ENCODE results near the gene PLOD3.

PLOD3 gene

DNA sequence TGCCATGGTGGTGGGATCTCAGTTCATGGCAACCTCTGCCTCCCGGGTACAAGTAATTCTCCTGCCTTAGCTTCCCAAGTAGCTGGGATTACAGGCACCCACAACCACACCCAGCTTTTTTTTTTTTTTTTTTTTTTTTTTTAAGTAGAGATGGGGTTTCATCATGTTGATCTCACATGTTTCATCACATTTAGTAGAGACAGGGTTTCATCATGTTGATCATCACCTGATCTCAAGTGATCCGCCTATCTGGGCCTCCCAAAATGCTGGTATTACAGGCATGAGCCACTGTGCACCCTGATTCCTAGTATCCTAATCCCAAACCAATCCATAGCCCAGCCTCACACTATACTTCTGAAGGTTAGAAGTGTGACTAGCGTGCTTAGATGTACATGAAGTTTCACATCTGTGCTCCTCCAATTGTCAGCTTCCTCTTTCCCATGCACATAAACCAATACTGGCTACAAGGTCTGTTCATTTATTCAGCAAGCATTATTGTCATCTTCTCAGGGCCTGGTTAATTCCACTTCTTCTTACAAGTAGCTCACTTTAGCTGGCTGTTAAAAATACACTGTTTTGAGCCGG, 30.4 kb downstream of the PLOD3 start:
- Histone ChIP-seq H3K27me3 (ENCODE audit: insufficient read depth, low read length, poor library complexity) (no peaks in the 10 kb centered on the region), H2AFZ (ENCODE audit: low read depth, low read length) (no peak overlapping the region), H3K9ac (ENCODE audit: low read depth, low read length) (no peak overlapping the region), H3K4me3 (ENCODE audit: low read depth in 1 of 2, low read length in 2 of 2) (no peak overlapping the region), H3K36me3 (ENCODE audit: insufficient read depth, low read length) (no peaks in the 10 kb centered on the region), H3K79me2 (ENCODE audit: insufficient read depth, low read length) (no peaks in the 10 kb centered on the region), H3K4me2 (ENCODE audit: insufficient read depth, low read length) (no peak overlapping the region), H4K20me1 (ENCODE audit: insufficient read depth, low read length) (no peaks in the 10 kb centered on the region), H3K27ac (ENCODE audit: low read length) (no peak overlapping the region), H3K9me3 (ENCODE audit: insufficient read depth, low read length, severe bottlenecking) (no peaks in the 10 kb centered on the region), H3K4me1 (ENCODE audit: insufficient read depth, low read length) (no peaks in the 10 kb centered on the region)
- TF ChIP-seq EZH2 (IDR thresholded peaks at IDR 0.05; ENCODE audit: borderline replicate concordance, low read depth, low read length, severe bottlenecking) (no peak), CTCF (IDR thresholded peaks at IDR 0.05; ENCODE audit: borderline replicate concordance, extremely low read depth, low read length, poor library complexity, severe bottlenecking) (no peak)
- no peak for DNase-seq
- ATAC-seq (ENCODE audit: insufficient read depth, low read depth) = no peak

DNA sequence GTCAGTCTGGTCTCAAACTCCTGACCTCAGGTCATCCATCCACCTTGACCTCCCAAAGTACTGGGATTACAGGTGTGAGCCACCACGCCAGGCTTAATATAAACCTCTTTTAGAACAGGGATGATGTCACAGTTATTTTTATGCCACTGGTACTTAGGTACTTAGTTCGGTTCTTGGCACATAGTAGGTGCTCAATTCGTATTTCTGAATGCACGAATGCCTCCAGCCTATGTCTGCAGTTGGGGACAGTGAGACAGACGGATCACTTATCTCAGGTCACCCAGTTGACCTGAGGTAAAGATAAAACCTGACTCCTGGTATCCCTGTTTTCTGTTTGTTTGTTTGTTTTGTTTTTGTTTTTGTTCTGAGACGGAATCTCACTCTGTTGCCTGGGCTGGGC, 31.2 kb downstream of the PLOD3 start:
- H4K20me1 ChIP-seq (ENCODE audit: insufficient read depth, low read length) = no peaks in the 10 kb centered on the region
- no peak overlapping the region for H3K27ac ChIP-seq (ENCODE audit: low read length)

DNA sequence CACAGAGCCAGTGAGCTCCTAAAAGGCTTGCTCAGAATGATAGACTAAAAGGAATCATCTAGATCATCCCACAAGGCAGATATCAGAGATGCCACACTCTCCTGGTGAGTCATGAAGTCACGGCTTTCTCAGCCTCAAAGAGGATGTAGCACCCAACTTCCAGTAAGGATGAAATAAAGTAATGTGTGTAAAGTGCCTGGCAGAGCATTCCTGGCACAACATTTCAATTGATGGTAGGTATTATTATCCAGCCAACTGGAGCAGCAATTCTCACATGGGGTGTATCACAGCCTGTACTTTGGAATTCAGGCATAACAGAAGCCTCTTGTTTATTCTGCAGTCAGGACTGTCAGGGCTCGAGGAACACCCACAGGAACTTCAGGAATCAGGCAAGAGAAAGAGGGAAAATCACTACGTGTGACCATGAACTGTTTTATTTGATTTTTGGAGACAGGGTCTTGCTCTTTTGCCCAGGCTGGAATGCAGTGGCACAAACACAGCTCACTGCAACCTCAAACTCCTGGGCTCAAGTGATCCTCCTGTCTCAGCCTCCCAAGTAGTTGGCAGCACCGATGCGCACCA, 32.0 kb downstream of the PLOD3 start:
- ATAC-seq (ENCODE audit: insufficient read depth, low read depth) (no peak), DNase-seq (no peak)
- Histone ChIP-seq H2AFZ (ENCODE audit: low read depth, low read length) (no peak overlapping the region), H3K36me3 (ENCODE audit: insufficient read depth, low read length) (no peaks in the 10 kb centered on the region), H3K27ac (ENCODE audit: low read length) (no peak overlapping the region), H3K4me3 (ENCODE audit: low read depth in 1 of 2, low read length in 2 of 2) (no peak overlapping the region), H3K9me3 (ENCODE audit: insufficient read depth, low read length, severe bottlenecking) (no peaks in the 10 kb centered on the region), H4K20me1 (ENCODE audit: insufficient read depth, low read length) (no peaks in the 10 kb centered on the region), H3K4me2 (ENCODE audit: insufficient read depth, low read length) (no peak overlapping the region), H3K79me2 (ENCODE audit: insufficient read depth, low read length) (no peaks in the 10 kb centered on the region), H3K27me3 (ENCODE audit: insufficient read depth, low read length, poor library complexity) (no peaks in the 10 kb centered on the region), H3K4me1 (ENCODE audit: insufficient read depth, low read length) (no peaks in the 10 kb centered on the region), H3K9ac (ENCODE audit: low read depth, low read length) (no peak overlapping the region)
- TF ChIP-seq CTCF (IDR thresholded peaks at IDR 0.05; ENCODE audit: borderline replicate concordance, extremely low read depth, low read length, poor library complexity, severe bottlenecking) (no peak), EZH2 (IDR thresholded peaks at IDR 0.05; ENCODE audit: borderline replicate concordance, low read depth, low read length, severe bottlenecking) (no peak)

More for the DNA sequence above, 31.2 kb downstream of the PLOD3 start:
- Histone ChIP-seq H3K36me3 (ENCODE audit: insufficient read depth, low read length) (no peaks in the 10 kb centered on the region), H3K79me2 (ENCODE audit: insufficient read depth, low read length) (no peaks in the 10 kb centered on the region), H3K4me1 (ENCODE audit: insufficient read depth, low read length) (no peaks in the 10 kb centered on the region), H2AFZ (ENCODE audit: low read depth, low read length) (no peak overlapping the region), H3K27me3 (ENCODE audit: insufficient read depth, low read length, poor library complexity) (no peaks in the 10 kb centered on the region), H3K9ac (ENCODE audit: low read depth, low read length) (no peak overlapping the region), H3K9me3 (ENCODE audit: insufficient read depth, low read length, severe bottlenecking) (no peaks in the 10 kb centered on the region), H3K4me3 (ENCODE audit: low read depth in 1 of 2, low read length in 2 of 2) (no peak overlapping the region), H3K4me2 (ENCODE audit: insufficient read depth, low read length) (no peak overlapping the region)
- TF ChIP-seq EZH2 (IDR thresholded peaks at IDR 0.05; ENCODE audit: borderline replicate concordance, low read depth, low read length, severe bottlenecking) (no peak), CTCF (IDR thresholded peaks at IDR 0.05; ENCODE audit: borderline replicate concordance, extremely low read depth, low read length, poor library complexity, severe bottlenecking) (no peak)
- DNase-seq (no peak), ATAC-seq (ENCODE audit: insufficient read depth, low read depth) (no peak)
